B cell (primary cell): Measurements from ENCODE around the gene PHF21B. TPM values are rescaled to one million over a fixed set of nuclear protein-coding genes. Genes with fewer than 3 reads are reported as not detected.

Experiments used
- ATAC-seq: fragments of 200-7000 bp; cut with Tn5 transposase; one replicate; pipeline ENCODE4 v1.10.0; 2021; ENCODE audit warnings: low read depth, mild to moderate bottlenecking, moderate number of reproducible peaks, moderate library complexity
- CTCF ChIA-PET: fragments of 350-600 bp; sonication (Branson Sonifier 250); formaldehyde crosslinking; loops from one replicate; lab custom pipeline; 2021; ENCODE audit warnings: antibody characterized with exemption, inconsistent platforms; lab: Charles Lee
- POLR2A ChIA-PET: fragments of 350-600 bp; sonication (Branson Sonifier 250); formaldehyde crosslinking; loops from one replicate; lab custom pipeline; 2021; ENCODE audit warnings: antibody characterized with exemption; lab: Charles Lee
- DNase-seq: peaks from one replicate; pipeline ENCODE4 v3.0.0; 2013
- H2AFZ ChIP-seq: 2 replicates; pipeline ENCODE4 v1.6.1; 2012; ENCODE audit warnings: mild to moderate bottlenecking, low read depth, low read length; ENCODE audit not compliant: insufficient read depth, poor library complexity, severe bottlenecking
- H3K27ac ChIP-seq, 2 donors: 1 replicate in 1 of 2; 2 replicates in 1 of 2; pipeline ENCODE4 v1.5.1; 2012 to 2013; ENCODE audit warnings: low read length in 2 of 2, mild to moderate bottlenecking in 2 of 2, moderate library complexity in 1 of 2
- H3K27me3 ChIP-seq, 4 experiments: fragments of 200-600 bp in 1 of 4; sonication (generic) in 1 of 4; replicated peaks in 1 of 4; 1 replicate in 2 of 4; 2 replicates in 2 of 4; pipeline versions ENCODE4 v1.6.1 to v1.7.0; 2013 to 2016; ENCODE audit warnings: low read length in 3 of 4, mild to moderate bottlenecking in 2 of 4, mixed read lengths in 1 of 4, moderate library complexity in 1 of 4; ENCODE audit not compliant: insufficient read depth in 4 of 4, control insufficient read depth in 3 of 4; ENCODE audit errors: control extremely low read depth in 1 of 4
- H3K36me3 ChIP-seq, 2 experiments: replicated peaks in 1 of 2; 1 replicate in 1 of 2; 2 replicates in 1 of 2; pipeline versions ENCODE4 v1.6.1 to v1.7.1; 2013; ENCODE audit warnings: low read length in 1 of 2; ENCODE audit not compliant: insufficient read depth in 2 of 2, control insufficient read depth in 1 of 2; ENCODE audit errors: control extremely low read depth in 1 of 2, extremely low read depth in 1 of 2
- H3K4me1 ChIP-seq, 2 donors: fragments of 200-600 bp in 1 of 2; sonication (generic) in 1 of 2; 1 replicate in 1 of 2; 2 replicates in 1 of 2; pipeline versions ENCODE4 v1.5.1 to v1.6.1; 2013 to 2017; ENCODE audit warnings: low read length in 2 of 2; ENCODE audit not compliant: control insufficient read depth in 2 of 2, insufficient read depth in 2 of 2
- H3K4me2 ChIP-seq: replicated peaks from 2 replicates; pipeline ENCODE3; 2012; ENCODE audit warnings: mild to moderate bottlenecking, low read depth, low read length; ENCODE audit not compliant: poor library complexity, severe bottlenecking
- H3K4me3 ChIP-seq, 5 experiments: fragments of 200-600 bp in 1 of 5; sonication (generic) in 1 of 5; 1 replicate in 3 of 5; 2 replicates in 2 of 5; pipeline versions ENCODE4 v1.5.1 to v1.7.0; 2011 to 2016; ENCODE audit warnings: low read length in 4 of 5, mild to moderate bottlenecking in 4 of 5, low read depth in 2 of 5, control low read depth in 1 of 5, moderate library complexity in 1 of 5; ENCODE audit not compliant: insufficient read depth in 1 of 5; ENCODE audit errors: control extremely low read depth in 1 of 5, extremely low read depth in 1 of 5
- H3K79me2 ChIP-seq: fragments of 200-600 bp; sonication (generic); one replicate; pipeline ENCODE4 v1.6.0; 2016; ENCODE audit warnings: low read length; ENCODE audit not compliant: control insufficient read depth, insufficient read depth
- H3K9ac ChIP-seq: fragments of 200-600 bp; sonication (generic); 2 replicates; pipeline ENCODE4 v1.6.1; 2017; ENCODE audit warnings: mild to moderate bottlenecking, low read length, moderate library complexity
- H3K9me3 ChIP-seq, 3 donors: one replicate each; pipeline versions ENCODE4 v1.6.1 to v1.7.1; 2013; ENCODE audit warnings: low read length in 2 of 3; ENCODE audit not compliant: control insufficient read depth in 2 of 3, insufficient read depth in 1 of 3; ENCODE audit errors: control extremely low read depth in 1 of 3
- H4K20me1 ChIP-seq: 2 replicates; pipeline ENCODE4 v1.6.0; 2012; ENCODE audit warnings: mild to moderate bottlenecking, low read length; ENCODE audit not compliant: insufficient read depth, control insufficient read depth, poor library complexity, severe bottlenecking
- H3K27ac Mint-ChIP-seq: one replicate; pipeline ENCODE4 v1.8.0; 2021; ENCODE audit warnings: mixed read lengths
- H3K27me3 Mint-ChIP-seq: one replicate; pipeline ENCODE4 v1.8.0; 2021; ENCODE audit warnings: mixed read lengths
- H3K4me1 Mint-ChIP-seq: one replicate; pipeline ENCODE4 v1.8.0; 2021; ENCODE audit warnings: mixed read lengths
- H3K4me3 Mint-ChIP-seq: one replicate; pipeline ENCODE4 v1.8.0; 2021; ENCODE audit warnings: mixed read lengths
- H3K9me3 Mint-ChIP-seq: one replicate; pipeline ENCODE4 v1.8.0; 2022; ENCODE audit warnings: mixed read lengths; ENCODE audit not compliant: insufficient read depth
- CTCF ChIP-seq: fragments of 200-600 bp; IDR thresholded peaks from one replicate; pipeline ENCODE4 v1.8.0; 2022; ENCODE audit warnings: antibody characterized with exemption, mild to moderate bottlenecking
- EZH2 ChIP-seq: IDR thresholded peaks from 2 replicates; pipeline ENCODE4 v1.6.1; 2012; ENCODE audit warnings: borderline replicate concordance, low read depth, mild to moderate bottlenecking, moderate library complexity, low read length; ENCODE audit not compliant: insufficient read depth, poor library complexity, severe bottlenecking
- WGBS: methylation state at CpG from one replicate; pipeline ENCODE4 v1.1.5; 2013; ENCODE audit warnings: missing lambda C conversion rate; ENCODE audit not compliant: insufficient coverage; 5-methylcytosine and 5-hydroxymethylcytosine counted together
- intact Hi-C: fragments of 100-400 bp; cut with micrococcal nuclease; formaldehyde crosslinking; loops from one replicate; pipeline ENCODE4 v1.10.0; 2022
- polyA plus RNA-seq: library from polyadenylated mRNA; depleted of rRNA; stranded (reverse); fragments of >200 nt; gene quantifications from 2 replicates; pipeline ENCODE4 v1.2.3, GENCODE V29; 2012
- total RNA-seq, 2 donors: library from RNA; stranded (reverse); fragments of 120-200 nt in 1 of 2; gene quantifications; 1 replicate in 1 of 2; 2 replicates in 1 of 2; pipeline versions ENCODE4 v1.2.3 to v1.2.4, GENCODE V29; 2013 to 2022

Gene PHF21B
- total and polyA plus RNA-seq, 2 donors (not counting 1 experiment from before 2014, with no cell fraction given): not detected

- ATAC-seq: no peak
- 84% methylated on average over 13 of the region's 14 CpGs for WGBS
- Histone ChIP-seq H3K4me2 (no peak overlapping the region), H3K27ac (no peak overlapping the region), H3K79me2 (no peaks in the 10 kb centered on the region), H4K20me1 (no peaks in the 10 kb centered on the region), H3K4me3 (no peak overlapping the region), H3K9me3 (peaks cover 0 to 7% (median 0%) of the 10 kb centered on the region in 3 donors), H3K9ac (no peak overlapping the region), H3K36me3 (no peaks in the 10 kb centered on the region), H3K4me1 (no peaks in the 10 kb centered on the region), H3K27me3 (no peaks in the 10 kb centered on the region), H2AFZ (no peak overlapping the region)
- DNase-seq: no peak
- Mint-ChIP-seq H3K4me3 (no peak overlapping the region), H3K27me3 (no peaks in the 10 kb centered on the region), H3K4me1 (no peaks in the 10 kb centered on the region), H3K27ac (no peak overlapping the region), H3K9me3 (no peaks in the 10 kb centered on the region)
- intact Hi-C loops: no loop called here
- ChIA-PET CTCF (no interaction called here), POLR2A (no interaction called here)
- no peak for TF ChIP-seq CTCF
- no peak for TF ChIP-seq EZH2
Observed at GRCh38 chr22:44888491-44889254, 121.1 kb downstream of the PHF21B start.

GRCh38 chr22:44887941-44888366 lies 121.9 kb downstream of the PHF21B start:
- Mint-ChIP-seq H3K4me3 (no peak overlapping the region), H3K27me3 (no peaks in the 10 kb centered on the region), H3K4me1 (no peaks in the 10 kb centered on the region), H3K27ac (no peak overlapping the region), H3K9me3 (no peaks in the 10 kb centered on the region)
- Histone ChIP-seq H3K4me2 (no peak overlapping the region), H3K9ac (no peak overlapping the region), H3K27me3 (no peaks in the 10 kb centered on the region), H2AFZ (no peak overlapping the region), H3K9me3 (peaks cover 0 to 7% (median 0%) of the 10 kb centered on the region in 3 donors), H3K36me3 (no peaks in the 10 kb centered on the region), H4K20me1 (no peaks in the 10 kb centered on the region), H3K79me2 (no peaks in the 10 kb centered on the region), H3K4me1 (no peaks in the 10 kb centered on the region), H3K4me3 (no peak overlapping the region), H3K27ac (no peak overlapping the region)
- intact Hi-C loops: no loop called here
- no peak for TF ChIP-seq EZH2
- TF ChIP-seq CTCF: no peak
- no peak for ATAC-seq
- 93% methylated on average over 16 of the region's 16 CpGs for WGBS
- POLR2A ChIA-PET: no interaction called here
- CTCF ChIA-PET: no interaction called here
- no peak for DNase-seq
